Activated CD4-positive, alpha-beta T cell treated with anti-CD3 and anti-CD28 coated beads for 1 hour (primary cell): ENCODE measurements around the gene TOLLIP.

Experiments
- DNase-seq: peaks from one replicate; pipeline ENCODE4 v3.0.0-alpha.2; 2020

Gene TOLLIP

GRCh38 chr11:1297011-1297575, 12.3 kb downstream of the TOLLIP start:
- DNase-seq, result no peak

- no peak for DNase-seq
Measured at GRCh38 chr11:1296287-1296686, 13.1 kb downstream of the TOLLIP start.

GRCh38 chr11:1295591-1295990, 13.8 kb downstream of the TOLLIP start:
- no peak for DNase-seq

GRCh38 chr11:1295086-1295485, 14.3 kb downstream of the TOLLIP start:
- no peak for DNase-seq

- no peak for DNase-seq
Measured at GRCh38 chr11:1293619-1294015, 15.8 kb downstream of the TOLLIP start.

GRCh38 chr11:1292644-1293618, 16.5 kb downstream of the TOLLIP start:
- DNase-seq, result no peak

GRCh38 chr11:1292018-1292643, 17.3 kb downstream of the TOLLIP start:
- no peak for DNase-seq

- DNase-seq, result no peak
Measured at GRCh38 chr11:1291295-1292017, 18.0 kb downstream of the TOLLIP start.

GRCh38 chr11:1290052-1291040, 19.1 kb downstream of the TOLLIP start:
- no peak for DNase-seq

- DNase-seq, result no peak
Measured at GRCh38 chr11:1289211-1289935, 20.1 kb downstream of the TOLLIP start.

- no peak for DNase-seq
Measured at GRCh38 chr11:1288426-1289151, 20.8 kb downstream of the TOLLIP start.

GRCh38 chr11:1287928-1288327, 21.5 kb downstream of the TOLLIP start:
- DNase-seq, result no peak

- no peak for DNase-seq
Measured at GRCh38 chr11:1285876-1286275, 23.6 kb downstream of the TOLLIP start.

GRCh38 chr11:1285316-1285744, 24.1 kb downstream of the TOLLIP start:
- DNase-seq, result no peak

GRCh38 chr11:1283906-1284305, 25.5 kb downstream of the TOLLIP start:
- no peak for DNase-seq

- DNase-seq, result no peak
Measured at GRCh38 chr11:1283091-1283511, 26.3 kb downstream of the TOLLIP start.

GRCh38 chr11:1281974-1282365, 27.5 kb downstream of the TOLLIP start:
- DNase-seq, result no peak

- DNase-seq, result no peak
Measured at GRCh38 chr11:1281326-1281973, 28.0 kb downstream of the TOLLIP start.

GRCh38 chr11:1280116-1281035, 29.1 kb downstream of the TOLLIP start:
- DNase-seq, result no peak
